Naive thymus-derived CD4-positive, alpha-beta T cell (primary cell): ENCODE data around the gene KDELR1. TPM values are rescaled to one million over a fixed set of nuclear protein-coding genes. Genes with fewer than 3 reads are reported as not detected.

Source experiments
- ATAC-seq: fragments of 150-1000 bp; cut with Tn5 transposase; 2 replicates; pipeline ENCODE4 v1.10.0; 2021; ENCODE audit warnings: mild to moderate bottlenecking, moderate library complexity
- CTCF ChIA-PET: fragments of 350-600 bp; sonication (Branson Sonifier 250); formaldehyde crosslinking; loops from one replicate; lab custom pipeline; 2021; ENCODE audit warnings: antibody characterized with exemption; lab: Charles Lee
- POLR2A ChIA-PET: fragments of 350-600 bp; sonication (Branson Sonifier 250); formaldehyde crosslinking; loops from one replicate; lab custom pipeline; 2021; ENCODE audit warnings: antibody characterized with exemption, inconsistent platforms; lab: Charles Lee
- DNase-seq, 9 donors: peaks; one replicate each; pipeline versions ENCODE4 v3.0.0 to v3.0.0-alpha.2; 2020 to 2022; ENCODE audit warnings: mixed read lengths in 1 of 9
- H3K27ac ChIP-seq: one replicate; pipeline ENCODE4 v1.7.0; 2013; ENCODE audit warnings: mild to moderate bottlenecking, low read depth, low read length, moderate library complexity
- H3K27me3 ChIP-seq, 2 donors: one replicate each; pipeline ENCODE4 v1.7.0; 2013; ENCODE audit warnings: low read length in 2 of 2, mild to moderate bottlenecking in 2 of 2, moderate library complexity in 2 of 2; ENCODE audit not compliant: control insufficient read depth in 2 of 2, insufficient read depth in 2 of 2
- H3K36me3 ChIP-seq, 3 experiments: 1 replicate in 2 of 3; 2 replicates in 1 of 3; pipeline ENCODE4 v1.7.0; 2013; ENCODE audit warnings: low read length in 3 of 3, mild to moderate bottlenecking in 3 of 3, moderate library complexity in 1 of 3; ENCODE audit not compliant: insufficient read depth in 3 of 3, control insufficient read depth in 2 of 3
- H3K4me1 ChIP-seq, 2 donors: one replicate each; pipeline ENCODE4 v1.7.0; 2013; ENCODE audit warnings: low read length in 2 of 2, mild to moderate bottlenecking in 2 of 2, moderate library complexity in 1 of 2; ENCODE audit not compliant: control insufficient read depth in 2 of 2, insufficient read depth in 2 of 2
- H3K4me3 ChIP-seq: 2 replicates; pipeline ENCODE4 v1.7.0; 2013; ENCODE audit warnings: mild to moderate bottlenecking, low read length
- H3K9me3 ChIP-seq, 3 experiments: 1 replicate in 2 of 3; 2 replicates in 1 of 3; pipeline ENCODE4 v1.7.0; 2013; ENCODE audit warnings: low read length in 3 of 3; ENCODE audit not compliant: control insufficient read depth in 2 of 3
- H3K27ac Mint-ChIP-seq, 9 donors: one replicate each; pipeline ENCODE4 v1.8.0; 2020 to 2022; ENCODE audit warnings: mixed read lengths in 9 of 9, mild to moderate bottlenecking in 8 of 9, moderate library complexity in 5 of 9, inconsistent platforms in 2 of 9
- H3K27me3 Mint-ChIP-seq, 5 donors: one replicate each; pipeline ENCODE4 v1.8.0; 2021 to 2022; ENCODE audit warnings: mixed read lengths in 5 of 5, mild to moderate bottlenecking in 1 of 5
- H3K36me3 Mint-ChIP-seq, 5 donors: one replicate each; pipeline ENCODE4 v1.8.0; 2020 to 2022; ENCODE audit warnings: mixed read lengths in 5 of 5, mild to moderate bottlenecking in 3 of 5, inconsistent platforms in 1 of 5
- H3K4me1 Mint-ChIP-seq, 7 donors: one replicate each; pipeline ENCODE4 v1.8.0; 2020 to 2022; ENCODE audit warnings: mixed read lengths in 7 of 7, mild to moderate bottlenecking in 3 of 7, inconsistent platforms in 1 of 7
- H3K4me3 Mint-ChIP-seq, 10 donors: one replicate each; pipeline ENCODE4 v1.8.0; 2020 to 2022; ENCODE audit warnings: mild to moderate bottlenecking in 10 of 10, mixed read lengths in 10 of 10, moderate library complexity in 6 of 10, inconsistent platforms in 2 of 10
- H3K9me3 Mint-ChIP-seq, 11 donors: one replicate each; pipeline ENCODE4 v1.8.0; 2020 to 2022; ENCODE audit warnings: mixed read lengths in 11 of 11, mild to moderate bottlenecking in 4 of 11, inconsistent platforms in 1 of 11, moderate library complexity in 1 of 11
- intact Hi-C, 2 donors: fragments of 100-400 bp; cut with micrococcal nuclease; formaldehyde crosslinking; loops; one replicate each; pipeline ENCODE4 v1.15.1; 2023
- polyA plus RNA-seq, 2 donors: library from polyadenylated mRNA; unstranded; fragments of 300-500 nt; fragmentation: Illumina TruSeq; gene quantifications; one replicate each; pipeline ENCODE4 v1.2.3, GENCODE V29; 2021
- total RNA-seq, 6 experiments: library from RNA in 5 of 6; stranded (reverse) in 5 of 6; gene quantifications; 1 replicate in 5 of 6; 2 replicates in 1 of 6; pipeline ENCODE4 v1.2.3 and lab custom pipeline; 2021 to 2026

Gene KDELR1
- 10 to 100 TPM; 42.7 to 73.9 (median 52.3) TPM for total RNA-seq
- 10 to 100 TPM; 22.2 to 24.3 TPM for polyA plus RNA-seq
- total RNA-seq (lab: John Stamatoyannopoulos, UW), result 22.3 reads per million, percentile 53 among the genes with 10 or more reads in this experiment

GRCh38 chr19:48391100-48392005, at the start of gene KDELR1:
TSS of gene KDELR1 (minus strand) at chr19:48391551. CDS start at chr19:48391358, 193 bp downstream.
- Mint-ChIP-seq H3K36me3 (peaks cover 0 to 14% (median 0%) of the 10 kb centered on the region in 5 donors), H3K4me3 (peak within 1 kb of the TSS; percentile 84 to 95 (median 92)), H3K27me3 (peaks cover 9 to 42% (median 21%) of the 10 kb centered on the region in 5 donors), H3K9me3 (no peaks in the 10 kb centered on the region), H3K27ac (peak within 1 kb of the TSS; percentile 78 to 97 (median 93)), H3K4me1 (peaks cover 5 to 46% (median 36%) of the 10 kb centered on the region in 7 donors)
- H3K4me1 ChIP-seq, result peaks cover 15 to 32% of the 10 kb centered on the region in 2 donors
- ATAC-seq, result peak; percentile 92
- H3K36me3 ChIP-seq, result peaks cover 0 to 35% (median 11%) of the 10 kb centered on the region in 3 experiments
- H3K4me3 ChIP-seq, result peak within 1 kb of the TSS; percentile 96
- peak; percentile 55 to 89 (median 72) for DNase-seq
- POLR2A ChIA-PET, result interaction anchor here (0.6 to 1.7 kb wide), 14 partner anchors 9 to 1204 kb away, joined by 3 to 11 read pairs (median 4); partner anchors contain the start of genes GRWD1, SYNGR4 and TMEM143
- no peaks in the 10 kb centered on the region for H3K9me3 ChIP-seq
- peaks cover 9 to 21% of the 10 kb centered on the region in 2 donors for H3K27me3 ChIP-seq
- CTCF ChIA-PET, result interaction anchor here (0.6 to 2.2 kb wide), 10 partner anchors 9 to 438 kb away, joined by 3 to 11 read pairs (median 6); partner anchors contain the start of genes SYNGR4 and TMEM143
- intact Hi-C loops, result loop anchor here (1.0 to 5.0 kb wide), 11 partner anchors 8 to 245 kb away; partner anchors contain the start of genes GRWD1 (in 2 of the 2), SYNGR4 (in 2 of the 2), CYTH2 (in 1 of the 2) and DBP (in 1 of the 2)
- H3K27ac ChIP-seq, result peak within 1 kb of the TSS; percentile 92

- H3K4me3 Mint-ChIP-seq, result no peak overlapping the region
- intact Hi-C loops, result no loop called here
- H3K9me3 Mint-ChIP-seq, result peaks cover 0 to 1% (median 0%) of the 10 kb centered on the region in 11 donors
- Histone ChIP-seq H3K4me1 (no peaks in the 10 kb centered on the region), H3K36me3 (no peaks in the 10 kb centered on the region), H3K27ac (no peak overlapping the region), H3K9me3 (no peaks in the 10 kb centered on the region), H3K4me3 (no peak overlapping the region), H3K27me3 (peaks cover 0 to under 1% of the 10 kb centered on the region in 2 donors)
- peaks cover 0 to 3% (median 0%) of the 10 kb centered on the region in 7 donors for H3K4me1 Mint-ChIP-seq
- no peak for DNase-seq
- no peak for ATAC-seq
- H3K36me3 Mint-ChIP-seq, result no peaks in the 10 kb centered on the region
- no peak overlapping the region for H3K27ac Mint-ChIP-seq
- POLR2A ChIA-PET, result no interaction called here
- H3K27me3 Mint-ChIP-seq, result peaks cover 10 to 32% (median 18%) of the 10 kb centered on the region in 5 donors
- CTCF ChIA-PET, result interaction anchor here (1.2 kb wide), 1 partner anchor 148 kb away, joined by 3 read pairs; no protein-coding TSS in a partner anchor
Observed at GRCh38 chr19:48436586-48436985, 45.2 kb upstream of the KDELR1 start.

GRCh38 chr19:48433337-48433736, 42.0 kb upstream of the KDELR1 start:
- POLR2A ChIA-PET, result no interaction called here
- no peak for DNase-seq
- H3K4me1 Mint-ChIP-seq, result peaks cover 0 to 3% (median 0%) of the 10 kb centered on the region in 7 donors
- no peak overlapping the region for H3K4me3 Mint-ChIP-seq
- CTCF ChIA-PET, result no interaction called here
- H3K27me3 Mint-ChIP-seq, result peaks cover 7 to 17% (median 13%) of the 10 kb centered on the region in 5 donors
- H3K27ac ChIP-seq, result no peak overlapping the region
- no peak overlapping the region for H3K27ac Mint-ChIP-seq
- intact Hi-C loops, result no loop called here
- H3K4me1 ChIP-seq, result no peaks in the 10 kb centered on the region
- no peak for ATAC-seq
- H3K9me3 Mint-ChIP-seq, result no peaks in the 10 kb centered on the region
- no peaks in the 10 kb centered on the region for H3K27me3 ChIP-seq
- H3K36me3 ChIP-seq, result no peaks in the 10 kb centered on the region
- H3K4me3 ChIP-seq, result no peak overlapping the region
- H3K9me3 ChIP-seq, result no peaks in the 10 kb centered on the region
- H3K36me3 Mint-ChIP-seq, result no peaks in the 10 kb centered on the region

GRCh38 chr19:48428670-48429069, 37.3 kb upstream of the KDELR1 start:
- H3K4me1 ChIP-seq, result no peaks in the 10 kb centered on the region
- H3K4me1 Mint-ChIP-seq, result peaks cover 0 to 8% (median 5%) of the 10 kb centered on the region in 7 donors
- no peak for DNase-seq
- intact Hi-C loops, result no loop called here
- POLR2A ChIA-PET, result no interaction called here
- no peak overlapping the region for H3K27ac ChIP-seq
- no peaks in the 10 kb centered on the region for H3K9me3 ChIP-seq
- peaks cover 0 to 5% (median 0%) of the 10 kb centered on the region in 5 donors for H3K27me3 Mint-ChIP-seq
- H3K4me3 ChIP-seq, result no peak overlapping the region
- CTCF ChIA-PET, result interaction anchor here (0.7 kb wide), 1 partner anchor 218 kb away, joined by 3 read pairs; no protein-coding TSS in a partner anchor
- H3K36me3 Mint-ChIP-seq, result no peaks in the 10 kb centered on the region
- H3K36me3 ChIP-seq, result no peaks in the 10 kb centered on the region
- no peaks in the 10 kb centered on the region for H3K9me3 Mint-ChIP-seq
- H3K27me3 ChIP-seq, result no peaks in the 10 kb centered on the region
- ATAC-seq, result no peak
- no peak overlapping the region for H3K4me3 Mint-ChIP-seq
- H3K27ac Mint-ChIP-seq, result no peak overlapping the region

GRCh38 chr19:48424694-48425219, 33.4 kb upstream of the KDELR1 start:
- H3K9me3 ChIP-seq, result no peaks in the 10 kb centered on the region
- DNase-seq (no peak), ATAC-seq (peak; percentile 27)
- H3K36me3 ChIP-seq, result no peaks in the 10 kb centered on the region
- Mint-ChIP-seq H3K9me3 (no peaks in the 10 kb centered on the region), H3K27ac (no peak overlapping the region), H3K4me3 (no peak overlapping the region), H3K4me1 (peaks cover 0 to 6% (median 5%) of the 10 kb centered on the region in 7 donors), H3K27me3 (peaks cover 0 to 6% (median 5%) of the 10 kb centered on the region in 5 donors), H3K36me3 (no peaks in the 10 kb centered on the region)
- CTCF ChIA-PET, result no interaction called here
- no peak overlapping the region for H3K4me3 ChIP-seq
- POLR2A ChIA-PET, result no interaction called here
- H3K27ac ChIP-seq, result no peak overlapping the region
- no peaks in the 10 kb centered on the region for H3K27me3 ChIP-seq
- no peaks in the 10 kb centered on the region for H3K4me1 ChIP-seq
- intact Hi-C loops, result no loop called here

GRCh38 chr19:48421548-48421947, 30.2 kb upstream of the KDELR1 start:
- CTCF ChIA-PET, result no interaction called here

More at GRCh38 chr19:48421548-48421947, 30.2 kb upstream of the KDELR1 start:
- Mint-ChIP-seq H3K27ac (no peak overlapping the region), H3K9me3 (no peaks in the 10 kb centered on the region), H3K27me3 (peaks cover 0 to 6% (median 5%) of the 10 kb centered on the region in 5 donors), H3K36me3 (no peaks in the 10 kb centered on the region), H3K4me3 (no peak overlapping the region), H3K4me1 (peaks cover 9 to 19% (median 13%) of the 10 kb centered on the region in 7 donors)
- Histone ChIP-seq H3K4me3 (no peak overlapping the region), H3K27ac (no peak overlapping the region), H3K27me3 (no peaks in the 10 kb centered on the region), H3K4me1 (no peaks in the 10 kb centered on the region), H3K9me3 (no peaks in the 10 kb centered on the region), H3K36me3 (no peaks in the 10 kb centered on the region)
- intact Hi-C loops, result no loop called here
- ATAC-seq (no peak), DNase-seq (no peak)
- POLR2A ChIA-PET, result no interaction called here
